Testis (tissue), 2 donors: Measurements from ENCODE around the gene MUC2.

ENCODE experiments used
- POLR2A ChIP-seq: fragments of 450-650 bp; IDR thresholded peaks from one replicate; pipeline ENCODE4 v1.6.1; 2017; ENCODE audit warnings: antibody characterized with exemption, mild to moderate bottlenecking, moderate library complexity
- TF ChIP-seq, protein P1 (sequence below), 3 experiments: fragments of 450-650 bp in 2 of 3; fragments of 200-600 bp in 1 of 3; sonication (generic) in 1 of 3; IDR thresholded peaks; one replicate each; pipeline ENCODE4 v1.5.1; 2016 to 2019; ENCODE audit warnings: antibody characterized with exemption in 3 of 3, mild to moderate bottlenecking in 2 of 3, moderate library complexity in 1 of 3

DNA sequence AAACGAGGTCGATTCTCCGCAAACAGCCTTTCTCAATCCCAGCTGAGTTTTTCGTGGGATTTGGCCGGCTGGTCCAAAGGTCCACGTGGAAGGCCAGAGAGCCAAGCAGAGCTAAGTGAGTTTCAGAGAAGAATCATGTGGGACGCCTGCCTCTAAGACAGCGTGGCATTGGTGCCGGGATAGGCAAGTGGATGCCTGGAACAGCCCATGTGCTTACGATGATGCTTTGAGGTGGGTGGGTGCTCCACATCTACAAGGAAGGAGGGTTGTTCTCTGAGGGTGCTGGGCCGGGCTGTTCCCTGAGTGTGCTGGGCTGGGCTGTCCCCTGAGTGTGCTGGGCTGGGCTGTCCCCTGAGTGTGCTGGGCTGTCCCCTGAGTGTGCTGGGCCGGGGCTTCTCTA, 41.4 kb downstream of the MUC2 start:
- TF ChIP-seq, protein P1, sequence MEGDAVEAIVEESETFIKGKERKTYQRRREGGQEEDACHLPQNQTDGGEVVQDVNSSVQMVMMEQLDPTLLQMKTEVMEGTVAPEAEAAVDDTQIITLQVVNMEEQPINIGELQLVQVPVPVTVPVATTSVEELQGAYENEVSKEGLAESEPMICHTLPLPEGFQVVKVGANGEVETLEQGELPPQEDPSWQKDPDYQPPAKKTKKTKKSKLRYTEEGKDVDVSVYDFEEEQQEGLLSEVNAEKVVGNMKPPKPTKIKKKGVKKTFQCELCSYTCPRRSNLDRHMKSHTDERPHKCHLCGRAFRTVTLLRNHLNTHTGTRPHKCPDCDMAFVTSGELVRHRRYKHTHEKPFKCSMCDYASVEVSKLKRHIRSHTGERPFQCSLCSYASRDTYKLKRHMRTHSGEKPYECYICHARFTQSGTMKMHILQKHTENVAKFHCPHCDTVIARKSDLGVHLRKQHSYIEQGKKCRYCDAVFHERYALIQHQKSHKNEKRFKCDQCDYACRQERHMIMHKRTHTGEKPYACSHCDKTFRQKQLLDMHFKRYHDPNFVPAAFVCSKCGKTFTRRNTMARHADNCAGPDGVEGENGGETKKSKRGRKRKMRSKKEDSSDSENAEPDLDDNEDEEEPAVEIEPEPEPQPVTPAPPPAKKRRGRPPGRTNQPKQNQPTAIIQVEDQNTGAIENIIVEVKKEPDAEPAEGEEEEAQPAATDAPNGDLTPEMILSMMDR (IDR thresholded peaks at IDR 0.05), result no peak
- no peak for TF ChIP-seq POLR2A
